SK-N-SH (cell line): Measurements from ENCODE around the gene CPEB2. TPM values are rescaled to one million over a fixed set of nuclear protein-coding genes. Genes with fewer than 3 reads are reported as not detected.
A peak's percentile ranks its signal among the peaks of the same experiment; 100 is the strongest.

Source experiments
- CTCF ChIA-PET: fragments of 300-600, 350-600 bp; formaldehyde crosslinking; extraction: SDS; loops from one replicate; lab custom pipeline; 2021; lab: Yijun Ruan, JAX
- POLR2A ChIA-PET: fragments of 350-600 bp; sonication (Branson Sonifier 250); formaldehyde crosslinking; extraction: SDS; loops from one replicate; lab custom pipeline; 2020; ENCODE audit warnings: antibody characterized with exemption, inconsistent platforms; lab: Yijun Ruan, JAX
- DNase-seq: peaks from one replicate; pipeline ENCODE4 v3.0.0; 2012
- H2AFZ ChIP-seq: fragments of 200-600 bp; sonication (generic); 2 replicates; pipeline ENCODE4 v1.8.1; 2016; ENCODE audit warnings: antibody characterized with exemption, mild to moderate bottlenecking, low read depth
- H3F3A ChIP-seq: fragments of 200-600 bp; sonication (generic); replicated peaks from 2 replicates; pipeline ENCODE3; 2016; ENCODE audit warnings: antibody characterized with exemption, mild to moderate bottlenecking; ENCODE audit not compliant: insufficient read depth
- H3K27ac ChIP-seq, 2 experiments: fragments of 200-500 bp in 1 of 2; fragments of 200-600 bp in 1 of 2; sonication (Bioruptor generic) in 1 of 2; sonication (generic), shearing (Covaris generic) in 1 of 2; 2 replicates each; pipeline versions ENCODE4 v1.5.1 to v1.6.1; 2014 to 2016; ENCODE audit warnings: low read depth in 2 of 2, inconsistent platforms in 1 of 2, low read length in 1 of 2, mild to moderate bottlenecking in 1 of 2, mixed read lengths in 1 of 2
- H3K27me3 ChIP-seq: fragments of 200-600 bp; sonication (generic), shearing (Covaris generic); 2 replicates; pipeline ENCODE4 v1.6.1; 2016; ENCODE audit warnings: mixed run types; ENCODE audit not compliant: insufficient read depth
- H3K36me3 ChIP-seq, 2 experiments: fragments of 200-500 bp in 1 of 2; fragments of 200-600 bp in 1 of 2; sonication (Bioruptor generic) in 1 of 2; sonication (generic) in 1 of 2; replicated peaks in 1 of 2; 2 replicates each; pipeline versions ENCODE3 to v1.5.1; 2014 to 2016; ENCODE audit warnings: low read length in 1 of 2, mild to moderate bottlenecking in 1 of 2; ENCODE audit not compliant: insufficient read depth in 2 of 2, control insufficient read depth in 1 of 2
- H3K4me1 ChIP-seq, 2 experiments: fragments of 200-500 bp in 1 of 2; fragments of 200-600 bp in 1 of 2; sonication (Bioruptor generic) in 1 of 2; sonication (generic), shearing (Covaris generic) in 1 of 2; 2 replicates each; pipeline versions ENCODE4 v1.5.1 to v1.6.1; 2014 to 2016; ENCODE audit warnings: low read depth in 1 of 2, low read length in 1 of 2, mixed run types in 1 of 2; ENCODE audit not compliant: insufficient read depth in 2 of 2, control insufficient read depth in 1 of 2
- H3K4me2 ChIP-seq: fragments of 200-600 bp; sonication (generic), shearing (Covaris generic); 2 replicates; pipeline ENCODE4 v1.6.1; 2017; ENCODE audit warnings: mixed run types
- H3K4me3 ChIP-seq, 2 experiments: fragments of 200-500 bp in 1 of 2; fragments of 200-600 bp in 1 of 2; sonication (Bioruptor generic) in 1 of 2; sonication (generic), shearing (Covaris generic) in 1 of 2; 2 replicates each; pipeline versions ENCODE4 v1.5.1 to v1.8.1; 2014 to 2016; ENCODE audit warnings: low read depth in 2 of 2, inconsistent platforms in 1 of 2, low read length in 1 of 2, mild to moderate bottlenecking in 1 of 2, mixed read lengths in 1 of 2, moderate library complexity in 1 of 2
- H3K79me2 ChIP-seq: fragments of 200-600 bp; sonication (generic); 2 replicates; pipeline ENCODE4 v1.8.1; 2017; ENCODE audit warnings: mild to moderate bottlenecking; ENCODE audit not compliant: insufficient read depth
- H3K9ac ChIP-seq: fragments of 200-600 bp; sonication (generic); 2 replicates; pipeline ENCODE4 v1.6.1; 2017; ENCODE audit warnings: mixed run types
- H3K9me2 ChIP-seq: fragments of 200-600 bp; sonication (generic); 2 replicates; pipeline ENCODE4 v1.6.1; 2017; ENCODE audit warnings: mixed run types
- H3K9me3 ChIP-seq: fragments of 200-600 bp; sonication (generic); 2 replicates; pipeline ENCODE4 v1.6.1; 2017; ENCODE audit warnings: mixed run types, mild to moderate bottlenecking, moderate library complexity
- H4K20me1 ChIP-seq: fragments of 200-600 bp; sonication (generic); 2 replicates; pipeline ENCODE4 v1.6.1; 2017; ENCODE audit warnings: mild to moderate bottlenecking, mixed run types; ENCODE audit not compliant: insufficient read depth
- ELF1 ChIP-seq: IDR thresholded peaks from 2 replicates; pipeline ENCODE4 v1.4.0; 2012
- EP300 ChIP-seq, 2 experiments: IDR thresholded peaks; 2 replicates each; pipeline versions ENCODE4 v1.4.0 to v1.6.1; 2012; ENCODE audit warnings: borderline replicate concordance in 1 of 2, low read depth in 1 of 2, low read length in 1 of 2
- EZH2phosphoT487 ChIP-seq: fragments of 200-600 bp; sonication (generic); IDR thresholded peaks from 2 replicates; pipeline ENCODE4 v1.6.1; 2017; ENCODE audit warnings: low read depth, mixed run types, mild to moderate bottlenecking, antibody characterized with exemption, moderate library complexity, borderline replicate concordance
- FOXM1 ChIP-seq: IDR thresholded peaks from 2 replicates; pipeline ENCODE4 v1.4.0; 2012; ENCODE audit warnings: low read depth, mild to moderate bottlenecking
- GABPA ChIP-seq: IDR thresholded peaks from 2 replicates; pipeline ENCODE4 v1.4.0; 2012; ENCODE audit warnings: low read depth, mild to moderate bottlenecking
- GATA2 ChIP-seq: sonication (generic); formaldehyde crosslinking; IDR thresholded peaks from 2 replicates; pipeline ENCODE4 v1.5.0; 2020; ENCODE audit warnings: mild to moderate bottlenecking, missing genetic modification reagents
- MXI1 ChIP-seq: IDR thresholded peaks from 2 replicates; pipeline ENCODE4 v1.6.1; 2012; ENCODE audit warnings: mild to moderate bottlenecking, low read depth, low read length, improper control_type of control experiment
- NFIC ChIP-seq: IDR thresholded peaks from 2 replicates; pipeline ENCODE4 v1.4.0; 2012; ENCODE audit warnings: borderline replicate concordance
- POLR2AphosphoS5 ChIP-seq: IDR thresholded peaks from 2 replicates; pipeline ENCODE4 v1.6.1; 2012; ENCODE audit warnings: low read depth, low read length
- REST ChIP-seq: IDR thresholded peaks from 2 replicates; pipeline ENCODE4 v1.6.1; 2012; ENCODE audit warnings: mild to moderate bottlenecking, low read depth, low read length, moderate library complexity
- RFX5 ChIP-seq: IDR thresholded peaks from 2 replicates; pipeline ENCODE4 v1.6.1; 2012; ENCODE audit warnings: mild to moderate bottlenecking, improper control_type of control experiment, low read length
- RXRA ChIP-seq: IDR thresholded peaks from 2 replicates; pipeline ENCODE4 v1.4.0; 2012; ENCODE audit warnings: low read depth, mild to moderate bottlenecking, borderline replicate concordance
- SIN3A ChIP-seq: IDR thresholded peaks from 2 replicates; pipeline ENCODE4 v1.6.1; 2012; ENCODE audit warnings: low read depth, mild to moderate bottlenecking, low read length, moderate library complexity, borderline replicate concordance
- TAF1 ChIP-seq: IDR thresholded peaks from 2 replicates; pipeline ENCODE4 v1.6.1; 2012; ENCODE audit warnings: low read depth, mild to moderate bottlenecking, low read length, moderate library complexity, borderline replicate concordance
- TCF12 ChIP-seq: IDR thresholded peaks from 2 replicates; pipeline ENCODE4 v1.4.0; 2012
- TEAD4 ChIP-seq: IDR thresholded peaks from 2 replicates; pipeline ENCODE4 v1.4.0; 2012; ENCODE audit warnings: mild to moderate bottlenecking, borderline replicate concordance; ENCODE audit not compliant: insufficient read depth
- YY1 ChIP-seq: IDR thresholded peaks from 2 replicates; pipeline ENCODE4 v1.4.0; 2012; ENCODE audit warnings: low read depth, mild to moderate bottlenecking
- WGBS: methylation state at CpG from one replicate; pipeline ENCODE4 v1.1.6; 2017; ENCODE audit warnings: low lambda C conversion rate; 5-methylcytosine and 5-hydroxymethylcytosine counted together
- polyA plus RNA-seq, 3 experiments: library from polyadenylated mRNA; depleted of rRNA; stranded (reverse); fragments of >200 nt; gene quantifications; 2 replicates each; pipeline ENCODE4 v1.2.3, GENCODE V29; 2012
- TF ChIP-seq, protein P1 (sequence below): IDR thresholded peaks from 2 replicates; pipeline ENCODE4 v1.4.0; 2012; ENCODE audit warnings: low read depth
- TF ChIP-seq, protein P2 (sequence below): fragments of 150-350 bp; IDR thresholded peaks from 2 replicates; pipeline ENCODE4 v1.6.1; 2017; ENCODE audit warnings: antibody characterized with exemption, low read length, low read depth, borderline replicate concordance

CPEB2 gene
- polyA plus RNA-seq, 1 of the 3 experiments (the other 2 are of a cell fraction) = 2.1 TPM

DNA sequence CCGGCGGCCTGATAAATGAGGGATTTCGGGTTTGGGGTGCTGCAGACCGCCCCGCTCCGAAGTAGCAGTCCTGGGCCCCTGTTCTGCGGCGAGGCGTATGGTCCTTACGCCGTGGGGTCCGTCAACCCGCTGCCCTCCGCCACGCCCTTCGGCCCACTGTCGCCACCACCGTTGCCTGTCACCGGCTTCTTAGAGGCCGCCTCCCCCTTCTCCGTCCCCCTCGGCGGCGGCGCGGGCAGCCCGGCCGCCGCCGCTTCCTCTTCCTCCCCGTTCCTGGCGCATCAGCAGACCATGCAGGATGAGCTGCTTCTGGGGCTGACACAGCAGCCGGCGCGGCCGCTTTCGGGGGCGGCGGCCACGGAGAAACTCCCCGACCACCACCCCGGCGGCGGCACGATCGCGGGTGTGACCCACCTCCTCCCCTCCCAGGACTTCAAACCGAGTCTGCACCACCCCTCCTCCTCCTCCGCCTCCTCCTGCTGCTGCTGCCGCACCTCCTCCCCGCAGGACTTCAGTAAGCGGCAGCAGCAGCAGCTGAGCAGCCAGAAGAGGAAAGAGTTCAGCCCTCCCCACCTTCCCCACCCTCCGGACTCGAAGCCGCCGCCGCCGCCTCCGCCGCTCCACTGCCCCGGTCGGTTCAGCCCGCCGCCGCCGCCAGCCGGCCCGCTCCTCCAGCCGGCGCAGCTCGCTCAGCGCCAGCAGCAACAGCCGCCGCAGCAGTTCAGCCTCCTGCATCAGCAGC lies 549 bp downstream of the CPEB2 start:
- Histone ChIP-seq H3K36me3 (peaks cover 6 to 8% of the 10 kb centered on the region in 2 experiments), H3F3A (peaks cover 15% of the 10 kb centered on the region), H3K4me1 (peaks cover 9 to 20% of the 10 kb centered on the region in 2 experiments; a peak in 3 of 4 replicates), H3K9me3 (no peaks in the 10 kb centered on the region), H3K27me3 (no peaks in the 10 kb centered on the region), H3K9ac (peak overlapping the region; percentile 96), H2AFZ (peak overlapping the region; percentile 79; the same call in 1 of the 2 replicates), H3K27ac (peak overlapping the region; percentile 96 to 98), H3K4me3 (peak overlapping the region; percentile 94 to 96), H3K9me2 (no peaks in the 10 kb centered on the region), H3K79me2 (peaks cover 41% of the 10 kb centered on the region), H4K20me1 (peaks cover 28% of the 10 kb centered on the region), H3K4me2 (peak overlapping the region; percentile 99)
- TF ChIP-seq GATA2 (CRISPR knock-in tag) = no peak
- TF ChIP-seq FOXM1 = peak; percentile 65; the same call in 1 of the 2 replicates
- TF ChIP-seq ELF1 = peak; percentile 8; the same call in 1 of the 2 replicates
- TF ChIP-seq GABPA = peak; percentile 1; the same call in 1 of the 2 replicates
- TF ChIP-seq TCF12 = no peak
- no peak for TF ChIP-seq TEAD4
- TF ChIP-seq REST = no peak
- no peak for TF ChIP-seq RFX5
- TF ChIP-seq MXI1 = no peak
- TF ChIP-seq RXRA = no peak
- no peak for TF ChIP-seq SIN3A
- TF ChIP-seq YY1 = 0 out of 2 replicates have a peak, but pooled peaks have one; percentile 30
- TF ChIP-seq, protein P1, sequence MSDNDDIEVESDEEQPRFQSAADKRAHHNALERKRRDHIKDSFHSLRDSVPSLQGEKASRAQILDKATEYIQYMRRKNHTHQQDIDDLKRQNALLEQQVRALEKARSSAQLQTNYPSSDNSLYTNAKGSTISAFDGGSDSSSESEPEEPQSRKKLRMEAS = 0 out of 2 replicates have a peak, but pooled peaks have one; percentile 11
- TF ChIP-seq POLR2AphosphoS5 = peak; percentile 61; the same call in 1 of the 2 replicates
- TF ChIP-seq TAF1 = peak; percentile 68
- TF ChIP-seq NFIC = 0 out of 2 replicates have a peak, but pooled peaks have one; percentile 6
- TF ChIP-seq, protein P2, sequence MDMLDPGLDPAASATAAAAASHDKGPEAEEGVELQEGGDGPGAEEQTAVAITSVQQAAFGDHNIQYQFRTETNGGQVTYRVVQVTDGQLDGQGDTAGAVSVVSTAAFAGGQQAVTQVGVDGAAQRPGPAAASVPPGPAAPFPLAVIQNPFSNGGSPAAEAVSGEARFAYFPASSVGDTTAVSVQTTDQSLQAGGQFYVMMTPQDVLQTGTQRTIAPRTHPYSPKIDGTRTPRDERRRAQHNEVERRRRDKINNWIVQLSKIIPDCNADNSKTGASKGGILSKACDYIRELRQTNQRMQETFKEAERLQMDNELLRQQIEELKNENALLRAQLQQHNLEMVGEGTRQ = no peak
- TF ChIP-seq EP300 (IDR thresholded peaks at IDR 0.05; ENCODE audit: borderline replicate concordance in 1 of 2, low read depth in 1 of 2, low read length in 1 of 2) = no peak; a peak in 1 of 4 replicates
- no peak for TF ChIP-seq EZH2phosphoT487
- DNase-seq = peak; percentile 78
- CTCF ChIA-PET = interaction anchor here (0.7 to 2.5 kb wide), 4 partner anchors 160 to 1419 kb away, joined by 3 to 9 read pairs (median 4); no protein-coding TSS in a partner anchor
- 0% methylated on average over 17 of the region's 74 CpGs for WGBS
- POLR2A ChIA-PET = interaction anchor here (1.7 kb wide), 1 partner anchor 130 kb away, joined by 7 read pairs; no protein-coding TSS in a partner anchor
